ENCODE data around the gene AGFG2.

DNA sequence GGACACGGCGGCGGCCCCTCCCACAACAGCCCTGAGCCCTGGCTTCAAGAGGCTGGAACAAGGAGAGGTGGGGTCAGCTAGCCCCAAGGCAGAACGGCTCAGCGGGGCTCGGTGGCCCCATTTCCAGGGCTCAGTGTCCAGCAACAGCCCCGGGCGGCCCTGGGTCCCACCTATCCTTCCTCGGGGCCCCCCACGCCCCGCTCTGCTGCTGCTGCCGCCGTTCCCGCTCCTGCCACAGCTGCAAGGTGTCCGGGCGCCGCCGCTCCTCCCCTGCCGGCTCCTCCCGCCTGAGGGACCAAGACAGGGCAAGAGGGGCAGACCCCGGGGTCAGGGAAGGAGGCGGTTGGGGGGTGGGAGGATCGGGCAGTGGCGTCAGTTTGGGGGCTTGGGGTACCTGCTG, 38.1 kb downstream of the AGFG2 start:
- no peak for TF ChIP-seq EZH2 (optimal IDR thresholded peaks at IDR 0.05; ENCODE audit: low read depth, low read length)
- TF ChIP-seq CTCF (IDR thresholded peaks at IDR 0.05; ENCODE audit: low read length): no peak
